ENCODE results near the gene PAX7.
"Not testable (repeated sequence)": the region's sequence is repeated elsewhere in the genome, so short reads cannot be mapped to it uniquely, and the experiment has no call there.

Gene PAX7

DNA sequence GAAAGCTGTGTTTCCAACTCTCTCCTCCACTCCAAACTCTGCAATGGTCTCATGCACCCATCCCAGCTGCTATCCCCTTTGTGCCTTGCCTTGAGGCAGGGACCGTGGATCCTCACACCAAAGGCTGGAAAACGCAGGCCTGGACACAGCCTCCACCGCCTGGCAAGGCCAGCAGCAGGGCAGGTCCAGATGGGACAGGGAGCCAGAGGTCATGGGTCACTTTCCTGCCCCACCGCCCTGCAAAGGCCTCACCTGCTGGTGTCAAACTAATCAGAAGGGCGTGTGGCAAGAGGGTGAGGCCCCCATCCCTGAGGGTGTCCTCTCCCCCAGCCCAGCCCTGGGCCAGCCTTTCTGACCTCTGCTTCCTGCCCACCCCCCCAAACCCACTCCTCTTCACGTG is 106.3 kb downstream of the PAX7 start:
- Histone ChIP-seq H3K27ac (no peak overlapping the region), H3K4me3 (no peak overlapping the region)
- TF ChIP-seq, protein P1, sequence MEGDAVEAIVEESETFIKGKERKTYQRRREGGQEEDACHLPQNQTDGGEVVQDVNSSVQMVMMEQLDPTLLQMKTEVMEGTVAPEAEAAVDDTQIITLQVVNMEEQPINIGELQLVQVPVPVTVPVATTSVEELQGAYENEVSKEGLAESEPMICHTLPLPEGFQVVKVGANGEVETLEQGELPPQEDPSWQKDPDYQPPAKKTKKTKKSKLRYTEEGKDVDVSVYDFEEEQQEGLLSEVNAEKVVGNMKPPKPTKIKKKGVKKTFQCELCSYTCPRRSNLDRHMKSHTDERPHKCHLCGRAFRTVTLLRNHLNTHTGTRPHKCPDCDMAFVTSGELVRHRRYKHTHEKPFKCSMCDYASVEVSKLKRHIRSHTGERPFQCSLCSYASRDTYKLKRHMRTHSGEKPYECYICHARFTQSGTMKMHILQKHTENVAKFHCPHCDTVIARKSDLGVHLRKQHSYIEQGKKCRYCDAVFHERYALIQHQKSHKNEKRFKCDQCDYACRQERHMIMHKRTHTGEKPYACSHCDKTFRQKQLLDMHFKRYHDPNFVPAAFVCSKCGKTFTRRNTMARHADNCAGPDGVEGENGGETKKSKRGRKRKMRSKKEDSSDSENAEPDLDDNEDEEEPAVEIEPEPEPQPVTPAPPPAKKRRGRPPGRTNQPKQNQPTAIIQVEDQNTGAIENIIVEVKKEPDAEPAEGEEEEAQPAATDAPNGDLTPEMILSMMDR (IDR thresholded peaks at IDR 0.05), result no peak
- DNase-seq (ENCODE audit: low spot score), result no peak

DNA sequence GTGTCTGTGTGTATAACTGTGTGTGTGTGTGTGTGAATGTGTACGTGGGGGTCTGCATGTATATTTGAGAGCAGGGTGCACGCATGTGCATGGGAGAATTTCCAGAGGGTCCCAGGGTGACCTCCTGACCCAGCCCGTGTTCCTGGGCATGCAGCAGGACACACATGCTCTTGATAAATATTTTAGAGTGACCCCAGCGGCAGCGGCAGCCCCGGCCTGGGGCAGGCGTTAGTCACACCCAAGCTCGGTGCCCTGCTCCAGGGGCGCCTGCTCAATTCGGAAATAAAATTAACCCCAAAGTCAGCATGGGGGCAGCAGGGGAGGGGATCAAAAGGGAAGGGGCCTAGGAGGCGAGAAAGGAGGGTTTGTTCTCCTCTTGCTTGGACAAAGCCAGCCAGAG is 107.5 kb downstream of the PAX7 start:
- Histone ChIP-seq H3K27ac (no peak overlapping the region), H3K4me3 (no peak overlapping the region)
- no peak for DNase-seq (ENCODE audit: low spot score)
- TF ChIP-seq, protein P1 (IDR thresholded peaks at IDR 0.05), result no peak

DNA sequence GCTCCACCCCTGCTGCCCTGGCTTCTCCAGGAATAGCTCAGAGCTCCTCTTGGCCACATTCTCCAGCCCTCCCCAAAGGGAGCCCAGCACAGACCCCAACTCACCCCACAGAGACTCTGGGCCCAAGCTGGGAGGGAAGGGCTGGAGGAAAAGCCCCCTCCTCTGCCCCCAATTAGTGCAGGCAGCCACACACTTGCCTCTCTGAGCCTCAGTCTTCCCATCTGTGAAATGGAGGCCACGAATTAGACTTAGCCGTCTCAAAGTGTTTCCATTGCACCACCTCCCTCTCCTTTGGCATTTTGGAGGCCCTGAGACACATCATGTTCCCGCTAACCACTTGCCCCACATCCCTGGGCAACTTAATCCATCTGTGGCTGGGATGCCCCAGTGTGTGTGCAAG is 108.0 kb downstream of the PAX7 start:
- DNase-seq (ENCODE audit: low spot score), result no peak
- Histone ChIP-seq H3K27ac (no peak overlapping the region), H3K4me3 (no peak overlapping the region)
- TF ChIP-seq, protein P1 (IDR thresholded peaks at IDR 0.05), result no peak

DNA sequence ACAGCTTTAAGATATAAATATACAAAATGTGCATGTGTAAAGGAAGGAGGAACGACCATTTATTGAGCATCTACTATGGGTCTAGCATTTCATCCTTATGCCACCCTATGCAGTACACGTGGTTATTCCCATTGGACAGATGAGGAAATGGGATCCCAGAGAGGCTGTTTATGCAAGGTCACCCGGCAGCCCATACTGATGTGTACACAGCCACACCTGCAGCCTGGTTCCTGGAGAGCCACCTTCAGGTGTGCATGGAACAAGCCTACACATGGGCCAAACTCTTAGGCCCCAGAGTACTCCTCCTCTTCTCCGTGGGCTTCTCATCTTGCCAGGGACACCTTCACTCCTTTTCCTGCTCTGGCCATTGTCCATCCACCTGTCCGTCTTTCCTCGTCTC is 108.8 kb downstream of the PAX7 start:
- DNase-seq (ENCODE audit: low spot score), result no peak
- TF ChIP-seq, protein P1 (IDR thresholded peaks at IDR 0.05), result no peak
- no peak overlapping the region for H3K4me3 ChIP-seq
- H3K27ac ChIP-seq, result no peak overlapping the region

DNA sequence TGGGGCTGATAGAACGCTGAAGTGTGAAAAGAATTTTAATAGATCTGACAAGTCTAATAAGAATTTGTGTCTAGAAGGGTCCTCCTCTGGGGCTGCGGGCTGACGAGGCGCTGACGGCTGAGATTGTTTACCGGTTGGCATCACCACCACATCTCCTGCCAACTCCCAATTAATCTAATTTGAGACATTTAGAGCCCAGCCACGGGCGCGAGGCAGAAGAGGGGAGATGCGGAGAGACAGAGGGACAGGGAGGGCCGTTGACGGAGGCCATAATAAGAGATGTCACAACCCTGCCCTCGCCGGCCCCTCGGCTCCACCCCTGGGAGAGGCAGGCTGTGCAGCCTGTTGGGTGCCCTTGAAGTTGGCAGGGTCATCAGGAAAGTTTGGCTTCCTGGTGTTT is 109.3 kb downstream of the PAX7 start:
- Histone ChIP-seq H3K4me3 (no peak overlapping the region), H3K27ac (no peak overlapping the region)
- TF ChIP-seq, protein P1 (IDR thresholded peaks at IDR 0.05), result no peak
- DNase-seq (ENCODE audit: low spot score), result no peak

DNA sequence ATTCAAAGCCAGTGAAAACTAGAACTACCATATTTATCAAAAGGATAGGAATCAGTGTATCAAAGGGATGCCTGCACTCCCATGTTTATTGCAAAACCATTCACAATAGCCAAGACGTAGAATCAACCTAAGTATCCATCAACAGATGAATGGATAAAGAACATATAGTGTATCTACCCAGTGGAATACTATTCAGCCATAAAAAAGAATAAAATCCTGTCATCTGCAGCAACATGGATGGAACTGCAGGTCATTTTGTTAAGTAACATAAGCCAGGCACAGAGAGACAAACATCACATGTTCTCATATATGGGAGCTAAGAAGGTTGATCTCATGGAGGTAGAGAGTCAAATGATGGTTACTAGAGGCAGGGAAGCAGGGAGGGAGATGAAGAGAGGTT is 110.0 kb downstream of the PAX7 start:
- no peak overlapping the region for H3K4me3 ChIP-seq
- H3K27ac ChIP-seq, result no peak overlapping the region
- TF ChIP-seq, protein P1 (IDR thresholded peaks at IDR 0.05), result no peak
- DNase-seq (ENCODE audit: low spot score), result no peak

DNA sequence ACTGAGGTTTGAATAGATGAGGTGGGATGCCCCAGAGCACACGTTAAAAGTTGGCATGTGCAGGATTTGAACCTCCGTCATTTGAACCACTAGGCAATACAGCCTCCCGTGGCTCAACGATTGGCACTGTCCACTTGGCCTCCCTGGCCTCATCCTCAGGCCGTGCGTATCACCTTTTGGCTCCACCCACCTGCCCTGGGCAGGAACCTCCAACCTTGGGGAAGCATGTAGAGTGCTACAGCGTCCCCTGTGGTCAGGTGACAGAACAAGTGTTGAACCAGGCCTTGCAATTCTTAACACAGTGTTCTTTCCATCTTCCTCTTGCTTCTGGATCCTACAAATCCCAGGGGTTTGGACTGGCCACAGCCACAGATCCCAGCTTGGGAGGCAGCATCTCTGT is 112.6 kb downstream of the PAX7 start:
- Histone ChIP-seq H3K27ac (no peak overlapping the region), H3K4me3 (no peak overlapping the region)
- TF ChIP-seq, protein P1 (IDR thresholded peaks at IDR 0.05), result no peak
- no peak for DNase-seq (ENCODE audit: low spot score)

DNA sequence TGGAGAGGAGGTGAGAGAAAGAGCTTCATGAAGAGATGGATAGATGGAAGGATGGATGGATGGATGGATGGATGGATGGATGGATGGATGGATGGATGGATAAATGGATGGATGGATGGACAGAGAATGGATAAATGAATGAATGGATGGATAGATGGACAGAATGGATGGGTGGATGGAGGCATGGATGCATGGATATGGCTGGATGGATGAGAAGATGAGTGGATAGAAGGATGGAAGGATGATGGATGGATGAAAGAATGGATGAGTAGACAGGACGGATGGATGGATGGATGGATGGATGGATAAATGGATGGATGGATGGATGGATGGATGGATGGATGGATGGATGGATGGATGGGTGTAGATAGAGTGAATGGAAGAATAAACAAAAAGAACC is 113.7 kb downstream of the PAX7 start:
- not testable (repeated sequence) for DNase-seq (ENCODE audit: low spot score); H3K4me3 ChIP-seq; H3K27ac ChIP-seq

Data from coronary artery (tissue), 2 donors.